ENCODE measurements around the gene ECE2.

ECE2 gene

GRCh38 chr3:184315871-184316661, 40.2 kb downstream of the ECE2 start:
- peak overlapping the region; percentile 98 for H3K4me3 ChIP-seq (ENCODE audit: low read depth, low read length)
- TF ChIP-seq MYC (IDR thresholded peaks at IDR 0.05; ENCODE audit: low read depth, low read length) (no peak), POLR2A (IDR thresholded peaks at IDR 0.05; ENCODE audit: extremely low read depth, insufficient read length) (no peak), MAX (IDR thresholded peaks at IDR 0.05; ENCODE audit: low read depth, low read length) (no peak)
- TF ChIP-seq, protein P1, sequence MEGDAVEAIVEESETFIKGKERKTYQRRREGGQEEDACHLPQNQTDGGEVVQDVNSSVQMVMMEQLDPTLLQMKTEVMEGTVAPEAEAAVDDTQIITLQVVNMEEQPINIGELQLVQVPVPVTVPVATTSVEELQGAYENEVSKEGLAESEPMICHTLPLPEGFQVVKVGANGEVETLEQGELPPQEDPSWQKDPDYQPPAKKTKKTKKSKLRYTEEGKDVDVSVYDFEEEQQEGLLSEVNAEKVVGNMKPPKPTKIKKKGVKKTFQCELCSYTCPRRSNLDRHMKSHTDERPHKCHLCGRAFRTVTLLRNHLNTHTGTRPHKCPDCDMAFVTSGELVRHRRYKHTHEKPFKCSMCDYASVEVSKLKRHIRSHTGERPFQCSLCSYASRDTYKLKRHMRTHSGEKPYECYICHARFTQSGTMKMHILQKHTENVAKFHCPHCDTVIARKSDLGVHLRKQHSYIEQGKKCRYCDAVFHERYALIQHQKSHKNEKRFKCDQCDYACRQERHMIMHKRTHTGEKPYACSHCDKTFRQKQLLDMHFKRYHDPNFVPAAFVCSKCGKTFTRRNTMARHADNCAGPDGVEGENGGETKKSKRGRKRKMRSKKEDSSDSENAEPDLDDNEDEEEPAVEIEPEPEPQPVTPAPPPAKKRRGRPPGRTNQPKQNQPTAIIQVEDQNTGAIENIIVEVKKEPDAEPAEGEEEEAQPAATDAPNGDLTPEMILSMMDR (IDR thresholded peaks at IDR 0.05; ENCODE audit: low read depth, low read length): no peak
- no peak for DNase-seq (ENCODE audit: low read depth)

DNA sequence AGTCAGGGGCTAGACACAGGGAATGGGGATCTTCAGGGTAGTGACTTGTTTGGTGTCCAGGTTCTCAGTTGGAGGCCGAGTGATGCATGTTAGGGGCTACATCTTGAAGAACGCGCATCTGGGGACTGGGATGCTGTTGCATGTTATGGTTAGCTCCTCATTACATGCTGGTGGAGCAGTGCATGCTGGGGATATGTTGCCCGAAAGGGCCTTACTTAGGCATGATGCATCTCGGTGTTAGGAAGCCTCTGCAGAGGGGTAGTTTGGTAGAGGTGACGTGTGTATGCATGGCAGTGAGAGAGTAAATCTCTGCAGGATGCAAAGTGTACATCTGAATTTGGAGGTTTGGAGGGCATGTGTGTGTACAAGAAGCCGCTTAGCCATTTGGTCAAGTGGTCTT, 41.0 kb downstream of the ECE2 start:
- no peak for DNase-seq (ENCODE audit: low read depth)
- TF ChIP-seq MAX (IDR thresholded peaks at IDR 0.05; ENCODE audit: low read depth, low read length) (no peak), POLR2A (IDR thresholded peaks at IDR 0.05; ENCODE audit: extremely low read depth, insufficient read length) (no peak), MYC (IDR thresholded peaks at IDR 0.05; ENCODE audit: low read depth, low read length) (no peak)
- TF ChIP-seq, protein P1 (IDR thresholded peaks at IDR 0.05; ENCODE audit: low read depth, low read length): no peak
- peak overlapping the region; percentile 98 for H3K4me3 ChIP-seq (ENCODE audit: low read depth, low read length)

DNA sequence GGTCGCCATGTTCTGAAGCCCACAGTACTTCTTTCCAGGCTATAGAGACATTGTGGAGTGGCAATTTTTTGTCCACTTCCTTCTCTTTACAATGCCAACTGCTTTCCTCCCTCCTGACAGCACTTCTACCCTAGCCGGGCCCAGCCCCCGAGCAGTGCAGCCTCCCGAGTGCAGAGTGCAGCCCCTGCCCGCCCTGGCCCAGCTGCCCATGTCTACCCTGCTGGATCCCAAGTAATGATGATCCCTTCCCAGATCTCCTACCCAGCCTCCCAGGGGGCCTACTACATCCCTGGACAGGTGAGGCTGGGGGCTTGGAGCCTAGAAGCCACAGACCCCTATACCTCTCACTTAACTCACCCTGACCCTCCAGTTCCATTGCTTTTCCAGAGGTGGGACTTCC, 41.4 kb downstream of the ECE2 start:
- no peak for DNase-seq (ENCODE audit: low read depth)
- no peak for TF ChIP-seq MAX (IDR thresholded peaks at IDR 0.05; ENCODE audit: low read depth, low read length)
- TF ChIP-seq MYC (IDR thresholded peaks at IDR 0.05; ENCODE audit: low read depth, low read length): no peak
- TF ChIP-seq, protein P1 (IDR thresholded peaks at IDR 0.05; ENCODE audit: low read depth, low read length): no peak
- no peak for TF ChIP-seq POLR2A (IDR thresholded peaks at IDR 0.05; ENCODE audit: extremely low read depth, insufficient read length)
- H3K4me3 ChIP-seq (ENCODE audit: low read depth, low read length): peak overlapping the region; percentile 98

DNA sequence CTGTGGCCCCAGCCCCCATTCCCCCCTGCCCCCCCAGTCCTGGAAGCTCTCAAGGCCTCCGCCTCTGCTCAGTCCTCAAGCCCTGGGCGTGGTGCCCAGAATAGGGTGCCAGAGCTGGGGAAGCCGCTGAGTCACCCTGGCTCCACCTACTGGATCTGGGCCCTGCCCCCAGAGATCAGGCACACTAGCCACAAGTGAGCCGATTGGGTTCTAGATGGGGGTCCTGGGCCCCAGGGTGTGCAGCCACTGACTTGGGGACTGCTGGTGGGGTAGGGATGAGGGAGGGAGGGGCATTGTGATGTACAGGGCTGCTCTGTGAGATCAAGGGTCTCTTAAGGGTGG, 44.3 kb downstream of the ECE2 start:
- TF ChIP-seq, protein P1 (IDR thresholded peaks at IDR 0.05; ENCODE audit: low read depth, low read length): no peak
- TF ChIP-seq POLR2A (IDR thresholded peaks at IDR 0.05; ENCODE audit: extremely low read depth, insufficient read length) (no peak), MYC (IDR thresholded peaks at IDR 0.05; ENCODE audit: low read depth, low read length) (no peak), MAX (IDR thresholded peaks at IDR 0.05; ENCODE audit: low read depth, low read length) (no peak)
- peak; percentile 44 for DNase-seq (ENCODE audit: low read depth)
- H3K4me3 ChIP-seq (ENCODE audit: low read depth, low read length): no peak overlapping the region

GRCh38 chr3:184321666-184322065, 45.8 kb downstream of the ECE2 start:
- no peak for DNase-seq (ENCODE audit: low read depth)
- no peak overlapping the region for H3K4me3 ChIP-seq (ENCODE audit: low read depth, low read length)
- no peak for TF ChIP-seq MYC (IDR thresholded peaks at IDR 0.05; ENCODE audit: low read depth, low read length)
- TF ChIP-seq POLR2A (IDR thresholded peaks at IDR 0.05; ENCODE audit: extremely low read depth, insufficient read length): no peak
- TF ChIP-seq, protein P1 (IDR thresholded peaks at IDR 0.05; ENCODE audit: low read depth, low read length): no peak
- TF ChIP-seq MAX (IDR thresholded peaks at IDR 0.05; ENCODE audit: low read depth, low read length): no peak

Measured in NB4 (cell line).